Small intestine (tissue), 7 donors: ENCODE measurements around the gene PCMT1. TPM values are rescaled to one million over a fixed set of nuclear protein-coding genes. Genes with fewer than 3 reads are reported as not detected.
"Not testable (repeated sequence)": the region's sequence is repeated elsewhere in the genome, so short reads cannot be mapped to it uniquely, and the experiment has no call there.

Experiments
- DNase-seq, 2 donors: peaks; one replicate each; pipeline versions ENCODE4 v3.0.0 to v3.0.0-alpha.2; 2013
- FAIRE-seq: peaks from 2 replicates; lab custom pipeline; 2012; peaks lifted over from hg19 to GRCh38; lab: Jason Lieb, UNC
- H3K27ac ChIP-seq, 3 donors: one replicate each; pipeline ENCODE4 v1.5.1; 2013; ENCODE audit warnings: low read length in 2 of 3, mild to moderate bottlenecking in 2 of 3, control low read depth in 1 of 3, inconsistent platforms in 1 of 3, low read depth in 1 of 3, moderate library complexity in 1 of 3
- H3K27me3 ChIP-seq, 3 donors: one replicate each; pipeline ENCODE4 v1.6.1; 2013; ENCODE audit warnings: low read length in 3 of 3, inconsistent platforms in 1 of 3; ENCODE audit not compliant: control insufficient read depth in 3 of 3, insufficient read depth in 3 of 3
- H3K36me3 ChIP-seq, 3 donors: one replicate each; pipeline ENCODE4 v1.6.1; 2013; ENCODE audit warnings: low read length in 3 of 3, inconsistent platforms in 1 of 3, low read depth in 1 of 3, mild to moderate bottlenecking in 1 of 3, moderate library complexity in 1 of 3; ENCODE audit not compliant: control insufficient read depth in 3 of 3, insufficient read depth in 2 of 3
- H3K4me1 ChIP-seq, 3 donors: one replicate each; pipeline ENCODE4 v1.6.1; 2013; ENCODE audit warnings: low read length in 2 of 3, inconsistent platforms in 1 of 3, low read depth in 1 of 3, mild to moderate bottlenecking in 1 of 3, moderate library complexity in 1 of 3; ENCODE audit not compliant: control insufficient read depth in 3 of 3, insufficient read depth in 2 of 3
- H3K4me3 ChIP-seq, 3 donors: one replicate each; pipeline ENCODE4 v1.5.1; 2013; ENCODE audit warnings: low read length in 3 of 3, control low read depth in 1 of 3, inconsistent platforms in 1 of 3, low read depth in 1 of 3, mild to moderate bottlenecking in 1 of 3, moderate library complexity in 1 of 3
- H3K9me3 ChIP-seq, 2 donors: one replicate each; pipeline ENCODE4 v1.6.1; 2013; ENCODE audit warnings: low read depth in 1 of 2, low read length in 1 of 2; ENCODE audit not compliant: control insufficient read depth in 2 of 2, insufficient read depth in 1 of 2
- WGBS, 3 donors: extraction: QIAGEN DNeasy Blood & Tissue Kit; methylation state at CpG; one replicate each; pipeline ENCODE4 v1.1.7; 2013; 5-methylcytosine and 5-hydroxymethylcytosine counted together
- polyA plus RNA-seq, 4 donors: library from polyadenylated mRNA; stranded (reverse) in 3 of 4; unstranded in 1 of 4; fragments of 200-250 nt in 3 of 4; fragments of 120-200 nt in 1 of 4; gene quantifications; one replicate each; pipeline versions ENCODE4 v1.2.1 to v1.2.3, GENCODE V29; 2013
- donor health status: healthy with polysubstance abuse.
- donor health status: control.
- donor health status: control.
- donor health status: Bipolar disorder and iron deficiency.
- donor health status: healthy.

PCMT1 gene
- polyA plus RNA-seq, 4 donors, result 38.9 to 75.7 (median 55.0) TPM

DNA sequence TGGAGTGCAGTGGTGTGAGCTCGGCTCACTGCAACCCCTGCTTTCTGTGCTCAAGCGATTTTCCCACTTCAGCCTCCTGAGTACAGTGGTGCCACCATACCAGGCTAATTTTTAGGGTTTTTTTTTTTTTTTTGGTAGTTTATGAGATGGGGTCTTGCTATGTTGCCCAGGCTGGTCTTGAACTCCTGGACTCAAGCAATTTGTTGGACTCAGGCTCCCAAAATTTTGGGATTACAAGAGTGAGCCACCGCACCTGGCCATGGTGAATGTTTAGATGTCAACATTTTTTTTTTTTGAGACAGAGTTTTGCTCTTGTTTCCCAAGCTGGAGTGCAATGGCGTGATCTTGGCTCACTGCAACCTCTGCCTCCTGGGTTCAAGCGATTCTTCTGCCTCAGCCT is 2.4 kb downstream of the PCMT1 start:
- not testable (repeated sequence) for H3K27ac ChIP-seq, DNase-seq, FAIRE-seq, H3K27me3 ChIP-seq, H3K9me3 ChIP-seq, H3K4me3 ChIP-seq
- Histone ChIP-seq H3K36me3 (peaks cover 0 to 10% (median 0%) of the 10 kb centered on the region in 3 donors), H3K4me1 (peaks cover 0 to 12% (median 10%) of the 10 kb centered on the region in 3 donors)
- 94 to 98% (median 97%) methylated on average over 5 of the region's 5 CpGs for WGBS, 3 donors

GRCh38 chr6:149752600-149753373 is 3.2 kb downstream of the PCMT1 start:
- Histone ChIP-seq H3K27ac (no peak overlapping the region), H3K4me3 (no peak overlapping the region), H3K27me3 (no peaks in the 10 kb centered on the region), H3K9me3 (no peaks in the 10 kb centered on the region), H3K36me3 (peaks cover 0 to 10% (median 0%) of the 10 kb centered on the region in 3 donors), H3K4me1 (peaks cover 0 to 12% (median 10%) of the 10 kb centered on the region in 3 donors)
- WGBS, 3 donors, result 81 to 98% (median 84%) methylated on average over 4 of the region's 4 CpGs
- no peak for FAIRE-seq
- DNase-seq, result no peak

DNA sequence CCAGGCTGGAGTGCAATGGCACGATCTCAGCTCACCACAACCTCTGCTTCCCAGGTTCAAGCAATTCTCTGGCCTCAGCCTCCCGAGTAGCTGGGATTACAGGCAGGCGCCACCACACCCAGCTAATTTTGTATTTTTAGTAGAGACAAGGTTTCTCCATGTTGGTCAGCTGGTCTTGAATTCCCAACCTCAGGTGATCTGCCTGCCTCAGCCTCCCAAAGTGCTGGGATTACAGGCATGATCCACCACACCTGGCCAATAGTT is 3.8 kb downstream of the PCMT1 start:
- H3K9me3 ChIP-seq, FAIRE-seq, H3K4me3 ChIP-seq, H3K27me3 ChIP-seq, DNase-seq, H3K27ac ChIP-seq: not testable (repeated sequence)
- peaks cover 0 to 10% (median 0%) of the 10 kb centered on the region in 3 donors for H3K36me3 ChIP-seq
- WGBS, 3 donors, result 89 to 94% (median 91%) methylated on average over 3 of the region's 3 CpGs
- peaks cover 0 to 12% (median 10%) of the 10 kb centered on the region in 3 donors for H3K4me1 ChIP-seq

DNA sequence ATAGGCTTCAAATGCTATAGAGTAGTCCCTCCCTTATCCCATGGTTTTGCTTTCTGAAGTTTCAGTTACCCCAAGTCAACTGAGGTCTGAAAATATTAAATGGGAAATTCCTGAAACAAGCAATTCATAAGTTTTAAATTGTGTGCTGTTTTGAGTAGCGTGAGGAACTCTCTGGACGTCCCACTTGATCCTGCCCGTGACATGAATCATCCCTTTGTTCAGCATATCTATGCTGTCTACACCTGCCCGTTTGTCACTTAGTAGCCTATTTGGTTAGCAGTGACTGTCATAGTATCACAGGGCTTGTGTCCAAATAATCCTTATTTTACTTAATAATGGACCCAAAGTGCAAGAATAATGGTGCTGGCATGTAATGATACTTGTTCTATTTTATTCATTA is 5.0 kb downstream of the PCMT1 start:
- WGBS, 3 donors, result 60 to 76% (median 65%) methylated on average over 4 of the region's 4 CpGs
- Histone ChIP-seq H3K4me1 (peaks cover 0 to 10% (median 10%) of the 10 kb centered on the region in 3 donors), H3K27me3 (no peaks in the 10 kb centered on the region), H3K9me3 (no peaks in the 10 kb centered on the region), H3K4me3 (no peak overlapping the region), H3K36me3 (peaks cover 0 to 15% (median 0%) of the 10 kb centered on the region in 3 donors), H3K27ac (no peak overlapping the region)
- DNase-seq (no peak), FAIRE-seq (no peak)

GRCh38 chr6:149755300-149756260 is 6.0 kb downstream of the PCMT1 start:
- WGBS, 3 donors, result 84 to 89% (median 87%) methylated on average over 9 of the region's 9 CpGs
- FAIRE-seq (no peak), DNase-seq (peak; percentile 12 to 71)
- H3K27me3 ChIP-seq, result no peaks in the 10 kb centered on the region
- H3K27ac ChIP-seq, result peak overlapping the region in 1 of 3 donors; percentile 83
- H3K9me3 ChIP-seq, result no peaks in the 10 kb centered on the region
- H3K36me3 ChIP-seq, result peaks cover 0 to 19% (median 3%) of the 10 kb centered on the region in 3 donors
- H3K4me1 ChIP-seq, result peaks cover 0 to 10% (median 5%) of the 10 kb centered on the region in 3 donors
- H3K4me3 ChIP-seq, result no peak overlapping the region

- Histone ChIP-seq H3K4me1 (peaks cover 0 to 10% (median 0%) of the 10 kb centered on the region in 3 donors), H3K4me3 (no peak overlapping the region), H3K27ac (peak overlapping the region in 1 of 3 donors; percentile 83), H3K9me3 (no peaks in the 10 kb centered on the region), H3K36me3 (peaks cover 0 to 21% (median 3%) of the 10 kb centered on the region in 3 donors), H3K27me3 (no peaks in the 10 kb centered on the region)
- 92 to 95% (median 94%) methylated on average over 7 of the region's 7 CpGs for WGBS, 3 donors
- no peak for FAIRE-seq
- DNase-seq, result no peak
These were observed 6.7 kb downstream of the PCMT1 start for GRCh38 chr6:149756261-149756636.

- FAIRE-seq (no peak), DNase-seq (no peak)
- Histone ChIP-seq H3K27ac (no peak overlapping the region), H3K27me3 (no peaks in the 10 kb centered on the region), H3K4me3 (no peak overlapping the region), H3K4me1 (no peaks in the 10 kb centered on the region), H3K9me3 (peaks cover 0 to 3% of the 10 kb centered on the region in 2 donors), H3K36me3 (peaks cover 0 to 20% (median 3%) of the 10 kb centered on the region in 3 donors)
- WGBS, 3 donors, result 76 to 92% (median 90%) methylated on average over 1 of the region's 1 CpG
These were observed 11.9 kb downstream of the PCMT1 start for GRCh38 chr6:149761438-149761837.

DNA sequence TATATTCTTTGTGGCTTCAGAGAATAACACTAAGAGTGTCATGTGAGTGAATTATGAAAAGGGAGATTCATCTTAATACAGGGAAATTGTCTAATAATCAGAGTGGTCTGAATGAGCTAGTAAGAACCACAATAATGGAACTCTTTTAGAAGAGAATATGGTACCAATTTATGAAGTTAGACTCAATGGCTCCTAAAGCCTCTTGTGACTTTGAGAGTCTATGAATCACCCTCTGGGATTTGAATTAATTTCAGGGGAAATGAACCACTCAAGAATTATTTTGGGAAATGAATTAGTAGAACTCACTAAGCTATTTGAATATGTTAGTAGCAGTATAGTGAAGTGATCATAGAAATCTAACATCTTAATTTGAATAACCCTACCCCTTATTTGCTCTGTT is 14.3 kb downstream of the PCMT1 start:
- H3K9me3 ChIP-seq, result peaks cover 0 to 3% of the 10 kb centered on the region in 2 donors
- peaks cover 0 to 34% (median 3%) of the 10 kb centered on the region in 3 donors for H3K36me3 ChIP-seq
- H3K4me1 ChIP-seq, result no peaks in the 10 kb centered on the region
- H3K27me3 ChIP-seq, result no peaks in the 10 kb centered on the region
- DNase-seq, result no peak
- no peak overlapping the region for H3K4me3 ChIP-seq
- FAIRE-seq, result no peak
- no peak overlapping the region for H3K27ac ChIP-seq
